Neural crest cell (in vitro differentiated cells): ENCODE results near the gene PEAK1. TPM values are rescaled to one million over a fixed set of nuclear protein-coding genes. Genes with fewer than 3 reads are reported as not detected.

Source experiments
- DNase-seq: peaks from one replicate; pipeline ENCODE4 v3.0.0; 2021; ENCODE audit warnings: low read depth, mixed read lengths, low spot score
- H3K27ac Mint-ChIP-seq: one replicate; pipeline ENCODE4 v1.8.0; 2021; ENCODE audit warnings: mild to moderate bottlenecking, mixed read lengths; ENCODE audit not compliant: unreplicated experiment
- H3K27me3 Mint-ChIP-seq: 2 replicates; pipeline ENCODE4 v1.8.0; 2021; ENCODE audit warnings: low read depth, mild to moderate bottlenecking, mixed read lengths
- H3K36me3 Mint-ChIP-seq: 2 replicates; pipeline ENCODE4 v1.8.0; 2021; ENCODE audit warnings: low read depth, mild to moderate bottlenecking, mixed read lengths
- H3K4me1 Mint-ChIP-seq: 2 replicates; pipeline ENCODE4 v1.8.0; 2021; ENCODE audit warnings: mixed read lengths
- H3K4me3 Mint-ChIP-seq: one replicate; pipeline ENCODE4 v1.8.0; 2021; ENCODE audit warnings: mild to moderate bottlenecking, mixed read lengths
- H3K9me3 Mint-ChIP-seq: 2 replicates; pipeline ENCODE4 v1.8.0; 2021; ENCODE audit warnings: mixed read lengths
- CTCF ChIP-seq: fragments of 200-600 bp; sonication (generic); conservative IDR thresholded peaks from 2 replicates; pipeline ENCODE4 v1.5.0; 2021; ENCODE audit warnings: antibody characterized with exemption, mild to moderate bottlenecking
- total RNA-seq: library from RNA; stranded (reverse); gene quantifications from 2 replicates; pipeline ENCODE4 v1.2.1, GENCODE V29; 2021

Gene PEAK1
- total RNA-seq, 1 donor from 2014 or later: 26.0 TPM

- H3K4me1 Mint-ChIP-seq: peaks cover 9% of the 10 kb centered on the region
- no peaks in the 10 kb centered on the region for H3K27me3 Mint-ChIP-seq
- no peak for DNase-seq
Observed at GRCh38 chr15:77094397-77095030, 325.4 kb downstream of the PEAK1 start.

GRCh38 chr15:77093436-77093835, 326.5 kb downstream of the PEAK1 start:
- Mint-ChIP-seq H3K4me3 (no peak overlapping the region), H3K27me3 (no peaks in the 10 kb centered on the region), H3K36me3 (no peaks in the 10 kb centered on the region), H3K9me3 (no peaks in the 10 kb centered on the region), H3K4me1 (peaks cover 9% of the 10 kb centered on the region), H3K27ac (no peak overlapping the region)
- no peak for DNase-seq
- no peak for TF ChIP-seq CTCF

More at GRCh38 chr15:77094397-77095030, 325.4 kb downstream of the PEAK1 start:
- Mint-ChIP-seq H3K36me3 (no peaks in the 10 kb centered on the region), H3K9me3 (no peaks in the 10 kb centered on the region), H3K27ac (no peak overlapping the region), H3K4me3 (no peak overlapping the region)
- TF ChIP-seq CTCF: peak; percentile 42

- peaks cover 2% of the 10 kb centered on the region for H3K4me1 Mint-ChIP-seq
- H3K36me3 Mint-ChIP-seq: no peaks in the 10 kb centered on the region
- H3K9me3 Mint-ChIP-seq: no peaks in the 10 kb centered on the region
- no peak overlapping the region for H3K27ac Mint-ChIP-seq
- H3K4me3 Mint-ChIP-seq: no peak overlapping the region
- no peak for DNase-seq
- no peak for TF ChIP-seq CTCF
- no peaks in the 10 kb centered on the region for H3K27me3 Mint-ChIP-seq
Observed at GRCh38 chr15:77091097-77091496, 328.8 kb downstream of the PEAK1 start.

- no peaks in the 10 kb centered on the region for H3K9me3 Mint-ChIP-seq
- no peak for DNase-seq
- TF ChIP-seq CTCF: no peak
- peaks cover 13% of the 10 kb centered on the region for H3K4me1 Mint-ChIP-seq
- no peak overlapping the region for H3K27ac Mint-ChIP-seq
- no peaks in the 10 kb centered on the region for H3K27me3 Mint-ChIP-seq
- no peak overlapping the region for H3K4me3 Mint-ChIP-seq
- H3K36me3 Mint-ChIP-seq: no peaks in the 10 kb centered on the region
Observed at GRCh38 chr15:77087213-77087612, 332.7 kb downstream of the PEAK1 start.

GRCh38 chr15:77085297-77085696, 334.6 kb downstream of the PEAK1 start:
- Mint-ChIP-seq H3K36me3 (no peaks in the 10 kb centered on the region), H3K27ac (no peak overlapping the region), H3K9me3 (no peaks in the 10 kb centered on the region), H3K4me3 (no peak overlapping the region), H3K27me3 (no peaks in the 10 kb centered on the region), H3K4me1 (peaks cover 13% of the 10 kb centered on the region)
- no peak for TF ChIP-seq CTCF
- DNase-seq: no peak
